HG03354 (cell line): ENCODE results near the gene ZNF358.

ENCODE experiments used
- ATAC-seq: cut with Tn5 transposase; IDR thresholded peaks from one replicate; pipeline ENCODE4 v1.9.1; 2021; ENCODE audit warnings: mild to moderate bottlenecking; ENCODE audit not compliant: unreplicated experiment, poor library complexity, severe bottlenecking

Gene ZNF358

GRCh38 chr19:7515645-7516151 is at the start of gene ZNF358:
Gene ZNF358, plus strand, starts transcription at chr19:7516103. Its CDS starts 3,140 bp downstream, at chr19:7519243.
- ATAC-seq: no peak

GRCh38 chr19:7467009-7467989 is 48.6 kb upstream of the ZNF358 start:
- ATAC-seq: no peak

GRCh38 chr19:7468840-7469239 is 47.1 kb upstream of the ZNF358 start:
- no peak for ATAC-seq

GRCh38 chr19:7469669-7470285 is 46.1 kb upstream of the ZNF358 start:
- no peak for ATAC-seq

- ATAC-seq: no peak
Observed at GRCh38 chr19:7470540-7471305, 45.2 kb upstream of the ZNF358 start.

GRCh38 chr19:7471696-7472615 is 43.9 kb upstream of the ZNF358 start:
- ATAC-seq: no peak

- ATAC-seq: no peak
Observed at GRCh38 chr19:7475665-7476064, 40.2 kb upstream of the ZNF358 start.

- no peak for ATAC-seq
Observed at GRCh38 chr19:7476241-7476640, 39.7 kb upstream of the ZNF358 start.

- ATAC-seq: no peak
Observed at GRCh38 chr19:7476777-7477494, 39.0 kb upstream of the ZNF358 start.

GRCh38 chr19:7477758-7478157 is 38.1 kb upstream of the ZNF358 start:
- ATAC-seq: no peak

GRCh38 chr19:7478173-7478842 is 37.6 kb upstream of the ZNF358 start:
- ATAC-seq: no peak

- ATAC-seq: no peak
Observed at GRCh38 chr19:7478843-7479227, 37.1 kb upstream of the ZNF358 start.

GRCh38 chr19:7480222-7480969 is 35.5 kb upstream of the ZNF358 start:
- no peak for ATAC-seq

GRCh38 chr19:7480970-7481255 is 35.0 kb upstream of the ZNF358 start:
- no peak for ATAC-seq

GRCh38 chr19:7482584-7483439 is 33.1 kb upstream of the ZNF358 start:
- no peak for ATAC-seq

- ATAC-seq: no peak
Observed at GRCh38 chr19:7483720-7484201, 32.1 kb upstream of the ZNF358 start.
